SU-DHL-6 (cell line): ENCODE results near the gene NUDT8.

Experiments used
- H2AFZ ChIP-seq: fragments of 200-600 bp; sonication (generic); 2 replicates; pipeline ENCODE4 v1.6.1; 2014; ENCODE audit warnings: low read depth, mild to moderate bottlenecking, moderate library complexity, mixed read lengths, antibody characterized with exemption, low read length; ENCODE audit not compliant: severe bottlenecking
- H3F3A ChIP-seq: fragments of 200-600 bp; shearing (Covaris generic); 2 replicates; pipeline ENCODE4 v1.6.0; 2016; ENCODE audit warnings: antibody characterized with exemption, mild to moderate bottlenecking; ENCODE audit not compliant: insufficient read depth
- H3K27ac ChIP-seq: fragments of 200-600 bp; sonication (generic); 2 replicates; pipeline ENCODE4 v1.5.1; 2016; ENCODE audit warnings: low read depth, mild to moderate bottlenecking, low read length, moderate library complexity, mixed read lengths
- H3K27me3 ChIP-seq: fragments of 200-600 bp; sonication (generic), shearing (Covaris generic); 2 replicates; pipeline ENCODE4 v1.6.0; 2014; ENCODE audit warnings: mild to moderate bottlenecking, low read length
- H3K36me3 ChIP-seq: fragments of 200-600 bp; sonication (generic); 2 replicates; pipeline ENCODE4 v1.6.1; 2014; ENCODE audit warnings: mild to moderate bottlenecking, low read length, mixed read lengths
- H3K4me2 ChIP-seq: fragments of 300-600, 200-600 bp; shearing (Covaris generic), sonication (generic); 2 replicates; pipeline ENCODE4 v1.6.0; 2014; ENCODE audit warnings: low read length, low read depth, mild to moderate bottlenecking; ENCODE audit not compliant: poor library complexity, severe bottlenecking
- H3K4me3 ChIP-seq: fragments of 200-600 bp; sonication (generic); 2 replicates; pipeline ENCODE4 v1.5.1; 2014; ENCODE audit warnings: antibody characterized with exemption, low read length, mild to moderate bottlenecking, mixed read lengths; ENCODE audit not compliant: insufficient read depth, poor library complexity, severe bottlenecking
- H3K79me2 ChIP-seq: fragments of 200-600 bp; sonication (generic); 2 replicates; pipeline ENCODE4 v1.6.1; 2014; ENCODE audit warnings: mild to moderate bottlenecking, low read length, moderate library complexity; ENCODE audit not compliant: insufficient read depth
- H3K9ac ChIP-seq: fragments of 200-600 bp; sonication (generic); 2 replicates; pipeline ENCODE4 v1.7.0; 2014; ENCODE audit warnings: mild to moderate bottlenecking, low read length
- H3K9me2 ChIP-seq: fragments of 200-600 bp; sonication (generic); replicated peaks from 2 replicates; pipeline ENCODE4 v1.6.1; 2014; ENCODE audit warnings: low read length; ENCODE audit not compliant: insufficient read depth
- H3K9me3 ChIP-seq: fragments of 200-600 bp; sonication (generic); 2 replicates; pipeline ENCODE4 v1.6.1; 2014; ENCODE audit warnings: low read length, mixed read lengths; ENCODE audit not compliant: insufficient read depth
- H4K20me1 ChIP-seq: fragments of 200-600 bp; sonication (generic); 2 replicates; pipeline ENCODE4 v1.6.1; 2014; ENCODE audit warnings: low read depth, mild to moderate bottlenecking, antibody characterized with exemption, low read length, moderate library complexity, mixed read lengths
- CTCF ChIP-seq: fragments of 200-600 bp; sonication (generic); IDR thresholded peaks from one replicate; pipeline ENCODE4 v1.5.1; 2017; ENCODE audit warnings: antibody characterized with exemption, mild to moderate bottlenecking, low read length, moderate library complexity; ENCODE audit not compliant: insufficient read depth, poor library complexity, severe bottlenecking
- EZH2phosphoT487 ChIP-seq: fragments of 200-600 bp; sonication (generic), shearing (Covaris generic); conservative IDR thresholded peaks from 2 replicates; pipeline ENCODE4 v1.6.1; 2018; ENCODE audit warnings: mild to moderate bottlenecking, antibody characterized with exemption, low read length, moderate library complexity, mixed read lengths

Gene NUDT8, protein sequence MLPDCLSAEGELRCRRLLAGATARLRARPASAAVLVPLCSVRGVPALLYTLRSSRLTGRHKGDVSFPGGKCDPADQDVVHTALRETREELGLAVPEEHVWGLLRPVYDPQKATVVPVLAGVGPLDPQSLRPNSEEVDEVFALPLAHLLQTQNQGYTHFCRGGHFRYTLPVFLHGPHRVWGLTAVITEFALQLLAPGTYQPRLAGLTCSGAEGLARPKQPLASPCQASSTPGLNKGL

GRCh38 chr11:67629386-67630227, at the start of gene NUDT8:
Gene NUDT8 (minus strand): TSS chr11:67629937. CDS start chr11:67629911, 26 bp downstream.
- no peaks in the 10 kb centered on the region for H3K9me3 ChIP-seq
- peak within 1 kb of the TSS; percentile 84 for H3K9ac ChIP-seq
- no peaks in the 10 kb centered on the region for H3K79me2 ChIP-seq
- H3K9me2 ChIP-seq, result no peaks in the 10 kb centered on the region
- peak within 1 kb of the TSS; percentile 90 for H3K27ac ChIP-seq
- no peaks in the 10 kb centered on the region for H4K20me1 ChIP-seq
- TF ChIP-seq EZH2phosphoT487 (no peak), CTCF (no peak)
- no peaks in the 10 kb centered on the region for H3K27me3 ChIP-seq
- peak within 1 kb of the TSS; percentile 80 for H3K4me2 ChIP-seq
- H3F3A ChIP-seq, result peaks cover 4% of the 10 kb centered on the region; the same call in 1 of the 2 replicates
- H3K36me3 ChIP-seq, result no peaks in the 10 kb centered on the region
- H3K4me3 ChIP-seq, result peak within 1 kb of the TSS; percentile 63
- H2AFZ ChIP-seq, result peak within 1 kb of the TSS; percentile 43

DNA sequence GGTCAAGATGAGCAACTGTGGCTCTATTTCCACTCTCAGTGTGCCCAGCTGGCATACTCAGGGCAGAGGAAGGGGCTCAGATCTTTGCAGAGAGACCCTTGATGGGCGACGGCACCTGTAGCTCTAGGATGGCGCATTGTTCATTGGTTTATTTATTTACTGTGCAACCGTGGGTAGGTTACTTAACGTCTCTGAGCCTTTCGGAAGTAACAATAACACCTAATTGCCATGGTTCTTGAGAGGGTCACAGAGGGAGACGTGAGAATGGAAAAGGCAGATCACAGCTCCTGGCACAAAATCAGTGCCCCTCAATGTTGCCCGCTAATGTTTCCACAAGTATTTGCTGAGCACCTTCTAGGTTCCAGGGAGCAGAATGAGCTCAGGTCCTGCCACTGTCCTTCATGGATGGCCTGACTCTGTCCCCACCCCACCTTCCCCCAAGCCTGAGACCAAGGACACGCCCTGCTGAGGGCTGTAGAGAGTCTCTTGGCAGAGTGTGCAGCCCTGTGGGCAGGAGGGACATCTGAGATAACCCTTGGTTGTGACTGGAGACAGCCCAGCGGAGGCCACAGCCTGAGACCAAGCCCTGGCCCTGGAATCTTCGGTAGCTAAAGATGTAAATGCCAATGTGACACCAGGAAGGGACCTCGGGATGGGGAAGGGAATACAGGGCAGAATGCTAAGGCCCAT, 45.5 kb upstream of the NUDT8 start:
- no peak overlapping the region for H3K27ac ChIP-seq
- H3F3A ChIP-seq, result no peaks in the 10 kb centered on the region
- TF ChIP-seq CTCF, result no peak
- TF ChIP-seq EZH2phosphoT487, result no peak
- H2AFZ ChIP-seq, result no peak overlapping the region
- no peaks in the 10 kb centered on the region for H3K36me3 ChIP-seq
- H3K4me2 ChIP-seq, result no peak overlapping the region
- no peaks in the 10 kb centered on the region for H3K9me2 ChIP-seq
- no peaks in the 10 kb centered on the region for H4K20me1 ChIP-seq
- H3K79me2 ChIP-seq, result no peaks in the 10 kb centered on the region
- no peak overlapping the region for H3K9ac ChIP-seq
- no peaks in the 10 kb centered on the region for H3K9me3 ChIP-seq
- no peak overlapping the region for H3K4me3 ChIP-seq
- no peaks in the 10 kb centered on the region for H3K27me3 ChIP-seq

DNA sequence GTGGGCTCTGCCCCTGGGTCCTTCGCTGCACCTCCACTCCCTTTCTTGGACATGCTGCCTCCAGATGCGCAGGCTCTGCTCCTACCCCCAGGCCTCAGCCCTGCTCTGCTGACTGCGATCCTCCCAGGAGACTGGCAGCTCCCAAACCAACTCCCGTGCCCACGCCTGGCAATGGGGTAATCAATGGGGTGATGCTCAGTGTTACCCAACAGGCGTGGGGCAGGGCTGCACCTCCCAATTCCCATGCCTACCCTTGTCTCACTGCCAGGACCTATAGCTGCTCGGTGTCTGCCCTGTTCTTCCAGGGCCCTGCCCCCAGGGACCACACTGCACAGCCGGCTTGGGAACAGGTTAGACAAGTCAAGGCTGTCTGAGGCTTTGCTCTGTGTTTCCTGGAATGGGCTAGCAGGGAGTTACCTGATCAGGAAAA, 44.7 kb upstream of the NUDT8 start, which contains the start of gene ALDH3B2:
Gene ALDH3B2, minus strand, starts transcription at position 182 of the 430 bp plus-strand sequence. CDS start 7,688 bp downstream, outside the sequence.
- Histone ChIP-seq H3F3A (no peaks in the 10 kb centered on the region), H3K4me2 (no peak within 1 kb of the TSS), H2AFZ (no peak within 1 kb of the TSS), H4K20me1 (no peaks in the 10 kb centered on the region), H3K4me3 (no peak within 1 kb of the TSS), H3K79me2 (no peaks in the 10 kb centered on the region), H3K9me2 (no peaks in the 10 kb centered on the region), H3K9me3 (no peaks in the 10 kb centered on the region), H3K36me3 (no peaks in the 10 kb centered on the region), H3K27ac (no peak within 1 kb of the TSS), H3K9ac (no peak within 1 kb of the TSS), H3K27me3 (no peaks in the 10 kb centered on the region)
- TF ChIP-seq CTCF (no peak), EZH2phosphoT487 (no peak)
